Astrocyte (in vitro differentiated cells and primary cell): ENCODE results near the gene POLE. TPM values are rescaled to one million over a fixed set of nuclear protein-coding genes. Genes with fewer than 3 reads are reported as not detected.

Source experiments
- DNase-seq: peaks from one replicate; pipeline ENCODE4 v3.0.0-alpha.2; 2010; ENCODE audit warnings: low read depth
- FAIRE-seq: peaks from 2 replicates; lab custom pipeline; 2011; peaks lifted over from hg19 to GRCh38; lab: Jason Lieb, UNC
- H2AFZ ChIP-seq: 2 replicates; pipeline ENCODE4 v1.6.0; 2012; ENCODE audit warnings: low read depth, low read length, inconsistent platforms
- H3K27ac ChIP-seq: 2 replicates; pipeline ENCODE4 v1.5.1; 2011; ENCODE audit warnings: low read depth, low read length, inconsistent platforms
- H3K27me3 ChIP-seq: 2 replicates; pipeline ENCODE4 v1.6.0; 2011; ENCODE audit warnings: low read length, inconsistent platforms; ENCODE audit not compliant: insufficient read depth
- H3K36me3 ChIP-seq: 2 replicates; pipeline ENCODE4 v1.5.1; 2011; ENCODE audit warnings: low read length, inconsistent platforms; ENCODE audit not compliant: insufficient read depth
- H3K4me1 ChIP-seq: 2 replicates; pipeline ENCODE4 v1.5.1; 2011; ENCODE audit warnings: low read length, inconsistent platforms; ENCODE audit not compliant: insufficient read depth
- H3K4me2 ChIP-seq: 2 replicates; pipeline ENCODE4 v1.6.0; 2012; ENCODE audit warnings: low read length, inconsistent platforms
- H3K4me3 ChIP-seq: 2 replicates; pipeline ENCODE4 v1.5.1; 2011; ENCODE audit warnings: low read depth, mild to moderate bottlenecking, low read length, inconsistent platforms; ENCODE audit not compliant: insufficient read depth
- H3K79me2 ChIP-seq: 2 replicates; pipeline ENCODE4 v1.6.0; 2012; ENCODE audit warnings: mild to moderate bottlenecking, low read length, inconsistent platforms; ENCODE audit not compliant: insufficient read depth
- H3K9ac ChIP-seq: 2 replicates; pipeline ENCODE4 v1.6.0; 2012; ENCODE audit warnings: mild to moderate bottlenecking, low read length, inconsistent platforms
- H3K9me3 ChIP-seq: 2 replicates; pipeline ENCODE4 v1.5.1; 2012; ENCODE audit warnings: low read depth, mild to moderate bottlenecking, low read length, inconsistent platforms; ENCODE audit not compliant: insufficient read depth
- H4K20me1 ChIP-seq: 2 replicates; pipeline ENCODE4 v1.6.0; 2012; ENCODE audit warnings: low read length, inconsistent platforms; ENCODE audit not compliant: insufficient read depth
- H3K27ac Mint-ChIP-seq: one replicate; pipeline ENCODE4 v1.8.0; 2021; ENCODE audit warnings: mild to moderate bottlenecking, mixed read lengths; ENCODE audit not compliant: unreplicated experiment
- H3K27me3 Mint-ChIP-seq: one replicate; pipeline ENCODE4 v1.8.0; 2021; ENCODE audit warnings: low read depth, mixed read lengths; ENCODE audit not compliant: unreplicated experiment
- H3K36me3 Mint-ChIP-seq: one replicate; pipeline ENCODE4 v1.8.0; 2021; ENCODE audit warnings: low read depth, mixed read lengths; ENCODE audit not compliant: unreplicated experiment
- H3K4me1 Mint-ChIP-seq: one replicate; pipeline ENCODE4 v1.8.0; 2021; ENCODE audit warnings: low read depth, mixed read lengths; ENCODE audit not compliant: unreplicated experiment
- H3K4me3 Mint-ChIP-seq: one replicate; pipeline ENCODE4 v1.8.0; 2021; ENCODE audit warnings: mild to moderate bottlenecking, moderate library complexity, mixed read lengths; ENCODE audit not compliant: unreplicated experiment
- H3K9me3 Mint-ChIP-seq: one replicate; pipeline ENCODE4 v1.8.0; 2021; ENCODE audit warnings: mild to moderate bottlenecking, mixed read lengths; ENCODE audit not compliant: unreplicated experiment
- EZH2 ChIP-seq: IDR thresholded peaks from 2 replicates; pipeline ENCODE4 v1.6.1; 2012; ENCODE audit warnings: mild to moderate bottlenecking, low read length, inconsistent platforms; ENCODE audit not compliant: insufficient read depth
- total RNA-seq: library from RNA; stranded (reverse); gene quantifications from 2 replicates; pipeline ENCODE4 v1.2.1, GENCODE V29; 2021
- TF ChIP-seq, protein P1 (sequence below): IDR thresholded peaks from 2 replicates; pipeline ENCODE4 v1.5.1; 2011; ENCODE audit warnings: low read depth, mild to moderate bottlenecking, inconsistent platforms, low read length, moderate library complexity; ENCODE audit not compliant: insufficient read depth

Gene POLE
- total RNA-seq, 1 donor from 2014 or later: 15.4 TPM

DNA sequence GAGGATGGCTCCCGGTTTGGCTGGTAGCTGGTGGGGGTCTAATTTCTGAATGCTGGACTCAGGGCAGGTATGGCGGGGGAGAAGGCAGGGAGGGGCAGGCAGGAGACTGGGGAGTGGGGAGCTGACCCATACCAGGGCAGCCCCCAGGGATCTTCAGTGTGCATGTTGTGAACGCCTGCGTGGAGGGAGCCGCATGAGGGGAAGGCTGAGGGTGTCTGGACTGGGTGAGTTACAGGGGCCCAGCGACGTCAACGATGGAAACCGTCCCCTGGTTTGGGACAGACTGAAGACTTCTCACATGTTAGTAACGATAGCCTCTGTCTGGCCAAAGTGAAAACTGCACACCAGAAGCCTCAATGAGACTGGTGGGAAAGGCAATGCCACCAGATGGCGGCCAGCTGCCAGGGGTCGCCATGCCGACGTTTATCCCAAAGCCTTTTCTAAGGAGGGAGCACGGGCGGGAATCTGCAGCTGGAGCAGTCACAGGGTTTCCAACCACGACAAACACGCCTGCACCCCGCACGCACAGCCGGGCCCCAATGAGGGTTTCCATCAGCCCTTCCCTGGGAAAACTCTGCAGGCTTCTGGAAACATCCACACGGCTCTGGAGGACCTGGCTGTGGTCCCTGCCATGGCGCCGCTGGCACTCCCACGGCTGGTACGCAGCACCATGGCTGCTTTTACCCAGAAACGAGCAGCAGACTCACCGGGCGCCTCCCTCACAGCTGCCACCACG is 37.5 kb upstream of the POLE start:
- Mint-ChIP-seq H3K4me1 (peaks cover 3% of the 10 kb centered on the region), H3K27me3 (no peaks in the 10 kb centered on the region), H3K4me3 (no peak overlapping the region), H3K9me3 (no peaks in the 10 kb centered on the region), H3K27ac (no peak overlapping the region), H3K36me3 (peaks cover 30% of the 10 kb centered on the region)
- no peak for TF ChIP-seq EZH2
- TF ChIP-seq, protein P1, sequence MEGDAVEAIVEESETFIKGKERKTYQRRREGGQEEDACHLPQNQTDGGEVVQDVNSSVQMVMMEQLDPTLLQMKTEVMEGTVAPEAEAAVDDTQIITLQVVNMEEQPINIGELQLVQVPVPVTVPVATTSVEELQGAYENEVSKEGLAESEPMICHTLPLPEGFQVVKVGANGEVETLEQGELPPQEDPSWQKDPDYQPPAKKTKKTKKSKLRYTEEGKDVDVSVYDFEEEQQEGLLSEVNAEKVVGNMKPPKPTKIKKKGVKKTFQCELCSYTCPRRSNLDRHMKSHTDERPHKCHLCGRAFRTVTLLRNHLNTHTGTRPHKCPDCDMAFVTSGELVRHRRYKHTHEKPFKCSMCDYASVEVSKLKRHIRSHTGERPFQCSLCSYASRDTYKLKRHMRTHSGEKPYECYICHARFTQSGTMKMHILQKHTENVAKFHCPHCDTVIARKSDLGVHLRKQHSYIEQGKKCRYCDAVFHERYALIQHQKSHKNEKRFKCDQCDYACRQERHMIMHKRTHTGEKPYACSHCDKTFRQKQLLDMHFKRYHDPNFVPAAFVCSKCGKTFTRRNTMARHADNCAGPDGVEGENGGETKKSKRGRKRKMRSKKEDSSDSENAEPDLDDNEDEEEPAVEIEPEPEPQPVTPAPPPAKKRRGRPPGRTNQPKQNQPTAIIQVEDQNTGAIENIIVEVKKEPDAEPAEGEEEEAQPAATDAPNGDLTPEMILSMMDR: no peak
- no peak overlapping the region for H2AFZ ChIP-seq
- no peak overlapping the region for H3K4me3 ChIP-seq
- peaks cover 67% of the 10 kb centered on the region for H3K79me2 ChIP-seq
- FAIRE-seq (no peak), DNase-seq (no peak)
- peak overlapping the region; percentile 23 for H3K9ac ChIP-seq
- peaks cover 11% of the 10 kb centered on the region for H3K4me1 ChIP-seq
- peaks cover 58% of the 10 kb centered on the region for H3K36me3 ChIP-seq
- no peaks in the 10 kb centered on the region for H3K27me3 ChIP-seq
- H3K9me3 ChIP-seq: no peaks in the 10 kb centered on the region
- peak overlapping the region; percentile 48 for H3K27ac ChIP-seq
- H3K4me2 ChIP-seq: no peak overlapping the region
- H4K20me1 ChIP-seq: peaks cover 91% of the 10 kb centered on the region

DNA sequence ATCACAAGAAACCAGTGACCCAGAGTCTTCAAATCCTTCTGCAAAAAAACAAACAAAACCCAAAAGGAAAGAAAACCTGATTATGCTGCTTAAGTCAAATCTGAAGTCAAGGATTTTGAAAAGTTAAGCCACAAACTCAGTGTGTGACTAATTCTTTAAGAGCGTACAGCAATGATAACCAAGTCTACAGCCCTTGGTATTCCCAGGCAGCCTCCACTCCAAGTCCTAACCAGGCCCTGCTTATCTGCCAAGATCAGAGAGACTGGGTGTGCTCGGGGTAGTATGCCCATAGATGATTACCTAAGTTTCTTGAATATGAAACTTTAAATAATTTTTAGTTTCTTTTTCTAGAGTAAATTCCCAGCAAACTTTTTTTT is 36.6 kb upstream of the POLE start:
- DNase-seq: peak; percentile 77
- TF ChIP-seq EZH2: no peak
- TF ChIP-seq, protein P1: no peak
- H3K9ac ChIP-seq: peak overlapping the region; percentile 65
- H3K9me3 Mint-ChIP-seq: no peaks in the 10 kb centered on the region
- H3K36me3 Mint-ChIP-seq: peaks cover 28% of the 10 kb centered on the region
- H3K4me1 Mint-ChIP-seq: peaks cover 3% of the 10 kb centered on the region
- no peak for FAIRE-seq
- H3K36me3 ChIP-seq: peaks cover 64% of the 10 kb centered on the region
- peak overlapping the region; percentile 36 for H3K4me2 ChIP-seq
- no peaks in the 10 kb centered on the region for H3K27me3 ChIP-seq
- H3K27me3 Mint-ChIP-seq: no peaks in the 10 kb centered on the region
- H3K4me1 ChIP-seq: peaks cover 11% of the 10 kb centered on the region
- peaks cover 95% of the 10 kb centered on the region for H4K20me1 ChIP-seq
- peaks cover 66% of the 10 kb centered on the region for H3K79me2 ChIP-seq
- H2AFZ ChIP-seq: no peak overlapping the region
- peak overlapping the region; percentile 48 for H3K27ac ChIP-seq
- no peaks in the 10 kb centered on the region for H3K9me3 ChIP-seq
- H3K4me3 Mint-ChIP-seq: peak overlapping the region; percentile 6
- H3K4me3 ChIP-seq: no peak overlapping the region
- H3K27ac Mint-ChIP-seq: no peak overlapping the region
